NT2/D1 (cell line): ENCODE results near the gene CALB2.

Experiments used
- SUZ12 ChIP-seq: IDR thresholded peaks from 2 replicates; pipeline ENCODE4 v1.6.1; 2011; ENCODE audit not compliant: insufficient read length, insufficient read depth; ENCODE audit errors: extremely low read depth
- YY1 ChIP-seq: IDR thresholded peaks from 2 replicates; pipeline ENCODE4 v1.6.1; 2011; ENCODE audit not compliant: insufficient read length, insufficient read depth
- ZNF274 ChIP-seq: IDR thresholded peaks from 2 replicates; pipeline ENCODE4 v1.6.1; 2011; ENCODE audit warnings: mild to moderate bottlenecking, low read depth, low read length

DNA sequence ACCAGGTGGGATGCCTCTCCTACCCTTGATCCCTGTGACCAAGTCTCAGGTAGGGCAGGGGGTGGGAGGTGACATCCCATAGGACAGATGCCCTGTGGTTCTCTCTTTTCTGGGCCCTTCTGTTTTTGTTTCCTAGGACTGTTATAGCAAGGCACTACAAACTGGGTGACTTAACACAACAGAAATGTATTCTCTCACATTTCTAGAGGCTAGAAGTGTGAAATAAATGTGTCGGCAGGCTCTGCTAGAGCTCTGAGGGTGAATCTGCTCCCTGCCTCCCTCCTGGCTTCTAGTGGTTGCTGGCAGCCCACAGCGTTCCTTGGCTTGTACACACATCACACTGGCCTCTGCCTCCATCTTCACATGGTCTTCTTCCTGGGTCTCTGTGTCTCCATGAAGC is 12.7 kb downstream of the CALB2 start:
- TF ChIP-seq YY1 (no peak), ZNF274 (no peak), SUZ12 (no peak)
